Heart left ventricle (tissue), 13 donors: ENCODE results near the gene KRTAP10-10.

Experiments
- POLR2A ChIP-seq, 2 donors: fragments of 450-650 bp; IDR thresholded peaks; one replicate each; pipeline ENCODE4 v1.6.1; 2017; ENCODE audit warnings: antibody characterized with exemption in 2 of 2, mild to moderate bottlenecking in 2 of 2, moderate library complexity in 2 of 2
- TF ChIP-seq, protein P1 (sequence below), 12 donors: fragments of 200-600 bp; sonication (generic) in 4 of 12; IDR thresholded peaks; one replicate each; pipeline versions ENCODE4 v1.5.0 to v1.8.0; 2018 to 2022; ENCODE audit warnings: antibody characterized with exemption in 12 of 12, mild to moderate bottlenecking in 5 of 12
- donor health status: ischemic (EF 13 %, LVEDD 7.1; RV severe dilation, severe dysfunction).
- donor health status: DM: no; HTN: yes; CAD: no.
- donor health status: DM: no; HTN: no; CAD: no.
- donor health status: ischemic (EF 25% LVEDD 6.9; RV normal size, moderate dysfunction).
- donor health status: ischemic (EF 25% LVEDD 5.7; RV mildly dilated, moderate dysfunction).
- donor health status: ischemic (EF 35%, LVEDD 5.7; RV mildly dilated, moderate dysfunction).
- donor health status: nonischemic (EF 11% LVEDD 7.7; RV severe dilation, severe dysfunction).
- donor health status: DM: yes; HTN: yes; CAD: no.
- donor health status: PGD.
- donor health status: ischemic (EF 29% LVEDD 5.4; RV normal size, mild dysfunction).
- donor health status: nonischemic (EF 23%, LVEDD 6.1; RV moderate dilation, normal function).

DNA sequence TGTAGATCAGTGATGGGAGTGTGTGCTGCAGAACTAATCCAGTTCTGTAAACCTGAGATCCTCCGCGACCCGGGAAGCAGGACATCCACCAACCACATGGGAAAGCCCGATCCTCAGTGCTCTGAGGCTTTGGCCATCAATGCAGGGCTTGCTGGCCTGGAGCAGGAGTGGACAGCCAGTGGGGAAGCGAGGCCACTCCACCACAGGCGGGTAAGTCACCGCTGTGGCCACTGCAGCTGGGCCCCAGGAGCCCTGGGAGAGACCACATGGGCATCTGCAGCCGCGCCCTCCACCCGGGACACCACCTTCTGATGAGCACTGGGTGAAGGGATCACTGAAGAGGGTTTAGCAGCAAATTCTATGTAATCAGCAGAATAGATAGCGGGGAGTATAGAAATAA is 44.0 kb downstream of the KRTAP10-10 start:
- no peak for TF ChIP-seq POLR2A (IDR thresholded peaks at IDR 0.05)
- TF ChIP-seq, protein P1, sequence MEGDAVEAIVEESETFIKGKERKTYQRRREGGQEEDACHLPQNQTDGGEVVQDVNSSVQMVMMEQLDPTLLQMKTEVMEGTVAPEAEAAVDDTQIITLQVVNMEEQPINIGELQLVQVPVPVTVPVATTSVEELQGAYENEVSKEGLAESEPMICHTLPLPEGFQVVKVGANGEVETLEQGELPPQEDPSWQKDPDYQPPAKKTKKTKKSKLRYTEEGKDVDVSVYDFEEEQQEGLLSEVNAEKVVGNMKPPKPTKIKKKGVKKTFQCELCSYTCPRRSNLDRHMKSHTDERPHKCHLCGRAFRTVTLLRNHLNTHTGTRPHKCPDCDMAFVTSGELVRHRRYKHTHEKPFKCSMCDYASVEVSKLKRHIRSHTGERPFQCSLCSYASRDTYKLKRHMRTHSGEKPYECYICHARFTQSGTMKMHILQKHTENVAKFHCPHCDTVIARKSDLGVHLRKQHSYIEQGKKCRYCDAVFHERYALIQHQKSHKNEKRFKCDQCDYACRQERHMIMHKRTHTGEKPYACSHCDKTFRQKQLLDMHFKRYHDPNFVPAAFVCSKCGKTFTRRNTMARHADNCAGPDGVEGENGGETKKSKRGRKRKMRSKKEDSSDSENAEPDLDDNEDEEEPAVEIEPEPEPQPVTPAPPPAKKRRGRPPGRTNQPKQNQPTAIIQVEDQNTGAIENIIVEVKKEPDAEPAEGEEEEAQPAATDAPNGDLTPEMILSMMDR (IDR thresholded peaks at IDR 0.05) = no peak
